ENCODE data around the gene ZNF516.

The ZNF516 gene

GRCh38 chr18:76506395-76506794 is 11.4 kb upstream of the ZNF516 start:
- DNase-seq (ENCODE audit: low read depth in 1 of 2, low spot score in 1 of 2) = no peak
- peak overlapping the region; percentile 82 for H3K27ac ChIP-seq (replicated peaks)
- TF ChIP-seq, protein P1, sequence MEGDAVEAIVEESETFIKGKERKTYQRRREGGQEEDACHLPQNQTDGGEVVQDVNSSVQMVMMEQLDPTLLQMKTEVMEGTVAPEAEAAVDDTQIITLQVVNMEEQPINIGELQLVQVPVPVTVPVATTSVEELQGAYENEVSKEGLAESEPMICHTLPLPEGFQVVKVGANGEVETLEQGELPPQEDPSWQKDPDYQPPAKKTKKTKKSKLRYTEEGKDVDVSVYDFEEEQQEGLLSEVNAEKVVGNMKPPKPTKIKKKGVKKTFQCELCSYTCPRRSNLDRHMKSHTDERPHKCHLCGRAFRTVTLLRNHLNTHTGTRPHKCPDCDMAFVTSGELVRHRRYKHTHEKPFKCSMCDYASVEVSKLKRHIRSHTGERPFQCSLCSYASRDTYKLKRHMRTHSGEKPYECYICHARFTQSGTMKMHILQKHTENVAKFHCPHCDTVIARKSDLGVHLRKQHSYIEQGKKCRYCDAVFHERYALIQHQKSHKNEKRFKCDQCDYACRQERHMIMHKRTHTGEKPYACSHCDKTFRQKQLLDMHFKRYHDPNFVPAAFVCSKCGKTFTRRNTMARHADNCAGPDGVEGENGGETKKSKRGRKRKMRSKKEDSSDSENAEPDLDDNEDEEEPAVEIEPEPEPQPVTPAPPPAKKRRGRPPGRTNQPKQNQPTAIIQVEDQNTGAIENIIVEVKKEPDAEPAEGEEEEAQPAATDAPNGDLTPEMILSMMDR (IDR thresholded peaks at IDR 0.05; ENCODE audit: insufficient read depth, low read length) = no peak
- TF ChIP-seq GABPA (IDR thresholded peaks at IDR 0.05; ENCODE audit: low read depth) (no peak), REST (IDR thresholded peaks at IDR 0.05; ENCODE audit: insufficient replicate concordance, low read depth) (no peak)
- H3K4me3 ChIP-seq (replicated peaks; ENCODE audit: insufficient read depth, low read length) = no peak overlapping the region
- no peaks in the 10 kb centered on the region for H3K27me3 ChIP-seq (ENCODE audit: insufficient read depth, poor library complexity, severe bottlenecking)

- DNase-seq (ENCODE audit: low read depth in 1 of 2, low spot score in 1 of 2) = peak in 1 of 2 experiments; percentile 69
- no peak overlapping the region for H3K4me3 ChIP-seq (replicated peaks; ENCODE audit: insufficient read depth, low read length)
- peak overlapping the region; percentile 82 for H3K27ac ChIP-seq (replicated peaks)
- no peak for TF ChIP-seq POLR2AphosphoS5 (IDR thresholded peaks at IDR 0.05; ENCODE audit: low read depth)
- TF ChIP-seq REST (IDR thresholded peaks at IDR 0.05; ENCODE audit: insufficient replicate concordance, low read depth) = no peak
- TF ChIP-seq, protein P1 (IDR thresholded peaks at IDR 0.05; ENCODE audit: insufficient read depth, low read length) = no peak
- TF ChIP-seq SPI1 (IDR thresholded peaks at IDR 0.05; ENCODE audit: borderline replicate concordance, low read depth) = no peak
- H3K27me3 ChIP-seq (ENCODE audit: insufficient read depth, poor library complexity, severe bottlenecking) = no peaks in the 10 kb centered on the region
Observed at GRCh38 chr18:76505614-76506013, 10.6 kb upstream of the ZNF516 start.

- TF ChIP-seq, protein P1 (IDR thresholded peaks at IDR 0.05; ENCODE audit: insufficient read depth, low read length) = no peak
- no peak for TF ChIP-seq REST (IDR thresholded peaks at IDR 0.05; ENCODE audit: insufficient replicate concordance, low read depth)
- TF ChIP-seq POLR2AphosphoS5 (IDR thresholded peaks at IDR 0.05; ENCODE audit: low read depth) = no peak
- no peak for TF ChIP-seq SPI1 (IDR thresholded peaks at IDR 0.05; ENCODE audit: borderline replicate concordance, low read depth)
- TF ChIP-seq GABPA (IDR thresholded peaks at IDR 0.05; ENCODE audit: low read depth) = no peak
Observed at GRCh38 chr18:76504749-76505148, 9.7 kb upstream of the ZNF516 start.

More at GRCh38 chr18:76504749-76505148, 9.7 kb upstream of the ZNF516 start:
- peak in 1 of 2 experiments; percentile 81 for DNase-seq (ENCODE audit: low read depth in 1 of 2, low spot score in 1 of 2)
- Histone ChIP-seq H3K27ac (replicated peaks) (peak overlapping the region; percentile 82), H3K27me3 (ENCODE audit: insufficient read depth, poor library complexity, severe bottlenecking) (no peaks in the 10 kb centered on the region), H3K4me3 (replicated peaks; ENCODE audit: insufficient read depth, low read length) (no peak overlapping the region)
